ENCODE data around the gene CD247. TPM values are rescaled to one million over a fixed set of nuclear protein-coding genes. Genes with fewer than 3 reads are reported as not detected.

CD247 gene
- total RNA-seq, 1 donor from 2014 or later: 1.3 TPM

DNA sequence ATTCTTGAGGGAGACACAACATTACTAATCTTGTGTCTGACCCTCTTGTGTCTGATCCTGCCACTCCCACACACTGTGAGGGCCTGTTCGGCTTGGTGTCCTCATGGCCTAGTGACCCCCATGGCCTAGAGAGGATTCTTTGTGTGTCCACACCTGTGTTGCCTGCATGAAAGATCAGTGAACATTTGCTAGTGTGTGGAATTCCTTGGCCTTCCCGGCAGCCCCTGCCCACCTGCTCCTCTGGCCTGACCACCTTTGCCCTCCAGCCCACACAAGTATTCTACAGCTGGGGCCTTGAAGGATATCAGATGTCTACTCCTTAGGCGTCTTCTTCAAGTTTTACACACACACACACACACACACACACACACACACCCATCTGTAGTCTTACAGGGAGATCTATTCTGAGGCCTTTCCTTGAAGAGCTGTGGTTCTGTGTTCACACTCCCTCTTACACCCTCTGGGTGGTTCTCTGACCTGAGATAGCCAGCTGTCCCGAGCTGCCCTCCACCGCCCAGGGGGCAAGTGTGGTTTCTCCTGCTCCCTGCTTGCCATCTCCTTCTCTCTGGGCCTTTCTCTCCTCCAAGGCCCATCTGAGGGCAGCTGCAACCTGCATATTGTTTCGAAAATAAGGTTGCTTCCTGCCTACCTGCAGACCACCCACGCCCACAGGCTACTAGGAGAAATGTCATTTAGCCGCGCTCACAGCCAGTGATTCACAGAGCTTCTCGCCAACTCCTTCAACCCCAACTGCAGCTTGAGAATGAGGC is 45.4 kb downstream of the CD247 start:
- Mint-ChIP-seq H3K4me3 (peak overlapping the region; percentile 7), H3K9me3 (peaks cover 6% of the 10 kb centered on the region), H3K27me3 (ENCODE audit: insufficient read depth, low read depth) (peaks cover 10% of the 10 kb centered on the region), H3K4me1 (peaks cover 53% of the 10 kb centered on the region), H3K36me3 (peaks cover 7% of the 10 kb centered on the region), H3K27ac (peak overlapping the region; percentile 72)
- Histone ChIP-seq H3K9me3 (ENCODE audit: low read depth) (no peaks in the 10 kb centered on the region), H3K27ac (no peak overlapping the region), H3K4me2 (no peak overlapping the region), H2AFZ (replicated peaks) (no peak overlapping the region), H3K27me3 (no peaks in the 10 kb centered on the region), H3K4me1 (peaks cover 30% of the 10 kb centered on the region), H3F3A (ENCODE audit: low read depth) (peaks cover 9% of the 10 kb centered on the region), H3K79me2 (ENCODE audit: low read depth) (no peaks in the 10 kb centered on the region), H3K4me3 (no peak overlapping the region), H3K36me3 (no peaks in the 10 kb centered on the region), H4K20me1 (ENCODE audit: low read depth) (no peaks in the 10 kb centered on the region), H3K9ac (no peak overlapping the region)
- TF ChIP-seq EZH2 (IDR thresholded peaks at IDR 0.05) (no peak), CTCF (IDR thresholded peaks at IDR 0.05) (no peak), EZH2phosphoT487 (IDR thresholded peaks at IDR 0.05) (no peak)
- DNase-seq (ENCODE audit: low spot score): no peak

GRCh38 chr1:167471568-167471967 is 46.8 kb downstream of the CD247 start:
- H3K4me3 ChIP-seq: no peak overlapping the region
- H3K4me1 Mint-ChIP-seq: peaks cover 53% of the 10 kb centered on the region

DNA sequence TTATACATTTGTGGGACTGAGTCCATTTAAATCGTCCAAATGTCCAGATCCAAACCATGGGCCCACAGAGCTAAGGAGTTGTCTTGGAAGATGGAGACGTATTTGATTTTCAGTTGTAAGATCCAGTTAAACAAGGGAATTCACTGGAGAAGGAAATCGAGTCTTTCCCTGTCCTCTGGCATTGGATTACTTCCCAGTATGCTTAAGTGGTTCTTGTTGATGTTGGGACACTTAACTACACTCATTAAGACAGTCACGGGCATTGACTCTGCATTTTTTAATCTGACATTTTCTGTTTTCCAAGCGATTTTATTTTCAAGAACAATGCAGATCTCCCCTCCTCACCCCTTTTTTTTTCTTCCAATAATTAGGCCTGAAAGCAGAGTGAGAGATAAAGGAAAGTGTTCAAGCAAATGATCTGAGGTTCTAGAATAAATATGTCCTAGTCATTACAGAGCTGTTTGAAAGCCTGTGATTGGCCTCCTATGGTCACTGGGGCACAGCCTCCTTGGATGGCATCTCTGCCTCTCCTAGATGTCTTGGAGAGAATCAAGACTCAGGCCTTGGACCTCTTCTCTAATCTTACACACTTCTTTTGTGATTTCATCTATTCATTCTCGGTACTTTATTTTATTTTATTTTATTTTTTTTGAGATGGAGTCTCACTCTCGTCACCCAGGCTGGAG is 48.9 kb downstream of the CD247 start:
- Mint-ChIP-seq H3K36me3 (peaks cover 2% of the 10 kb centered on the region), H3K9me3 (no peaks in the 10 kb centered on the region), H3K4me3 (no peak overlapping the region), H3K4me1 (peaks cover 64% of the 10 kb centered on the region), H3K27me3 (ENCODE audit: insufficient read depth, low read depth) (peaks cover 4% of the 10 kb centered on the region), H3K27ac (no peak overlapping the region)
- H3K4me3 ChIP-seq: no peak overlapping the region
- no peaks in the 10 kb centered on the region for H4K20me1 ChIP-seq (ENCODE audit: low read depth)
- H3K4me2 ChIP-seq: no peak overlapping the region
- H3K36me3 ChIP-seq: no peaks in the 10 kb centered on the region
- H2AFZ ChIP-seq (replicated peaks): no peak overlapping the region
- no peaks in the 10 kb centered on the region for H3K27me3 ChIP-seq
- DNase-seq (ENCODE audit: low spot score): no peak
- no peaks in the 10 kb centered on the region for H3K9me3 ChIP-seq (ENCODE audit: low read depth)
- no peak overlapping the region for H3K27ac ChIP-seq
- no peak overlapping the region for H3K9ac ChIP-seq
- no peaks in the 10 kb centered on the region for H3K79me2 ChIP-seq (ENCODE audit: low read depth)
- TF ChIP-seq CTCF (IDR thresholded peaks at IDR 0.05) (no peak), EZH2phosphoT487 (IDR thresholded peaks at IDR 0.05) (no peak), EZH2 (IDR thresholded peaks at IDR 0.05) (no peak)
- peaks cover 49% of the 10 kb centered on the region for H3K4me1 ChIP-seq
- peaks cover 23% of the 10 kb centered on the region for H3F3A ChIP-seq (ENCODE audit: low read depth)

More at GRCh38 chr1:167471568-167471967, 46.8 kb downstream of the CD247 start:
- Histone ChIP-seq H3K9me3 (ENCODE audit: low read depth) (no peaks in the 10 kb centered on the region), H4K20me1 (ENCODE audit: low read depth) (no peaks in the 10 kb centered on the region), H3K27ac (no peak overlapping the region), H3K36me3 (no peaks in the 10 kb centered on the region), H3K9ac (no peak overlapping the region), H3K79me2 (ENCODE audit: low read depth) (no peaks in the 10 kb centered on the region), H3K27me3 (no peaks in the 10 kb centered on the region), H2AFZ (replicated peaks) (no peak overlapping the region), H3F3A (ENCODE audit: low read depth) (peaks cover 9% of the 10 kb centered on the region), H3K4me1 (peaks cover 36% of the 10 kb centered on the region), H3K4me2 (no peak overlapping the region)
- Mint-ChIP-seq H3K4me3 (no peak overlapping the region), H3K9me3 (peaks cover 6% of the 10 kb centered on the region), H3K27ac (peak overlapping the region; percentile 46), H3K36me3 (peaks cover 7% of the 10 kb centered on the region), H3K27me3 (ENCODE audit: insufficient read depth, low read depth) (peaks cover 10% of the 10 kb centered on the region)
- no peak for TF ChIP-seq EZH2 (IDR thresholded peaks at IDR 0.05)
- no peak for TF ChIP-seq EZH2phosphoT487 (IDR thresholded peaks at IDR 0.05)
- no peak for TF ChIP-seq CTCF (IDR thresholded peaks at IDR 0.05)
- no peak for DNase-seq (ENCODE audit: low spot score)
